GM21423 (cell line): ENCODE data around the gene SCGB1A1.

Experiments
- ATAC-seq: cut with Tn5 transposase; IDR thresholded peaks from one replicate; pipeline ENCODE4 v1.9.1; 2021; ENCODE audit warnings: mild to moderate bottlenecking, moderate library complexity; ENCODE audit not compliant: unreplicated experiment

SCGB1A1 gene

DNA sequence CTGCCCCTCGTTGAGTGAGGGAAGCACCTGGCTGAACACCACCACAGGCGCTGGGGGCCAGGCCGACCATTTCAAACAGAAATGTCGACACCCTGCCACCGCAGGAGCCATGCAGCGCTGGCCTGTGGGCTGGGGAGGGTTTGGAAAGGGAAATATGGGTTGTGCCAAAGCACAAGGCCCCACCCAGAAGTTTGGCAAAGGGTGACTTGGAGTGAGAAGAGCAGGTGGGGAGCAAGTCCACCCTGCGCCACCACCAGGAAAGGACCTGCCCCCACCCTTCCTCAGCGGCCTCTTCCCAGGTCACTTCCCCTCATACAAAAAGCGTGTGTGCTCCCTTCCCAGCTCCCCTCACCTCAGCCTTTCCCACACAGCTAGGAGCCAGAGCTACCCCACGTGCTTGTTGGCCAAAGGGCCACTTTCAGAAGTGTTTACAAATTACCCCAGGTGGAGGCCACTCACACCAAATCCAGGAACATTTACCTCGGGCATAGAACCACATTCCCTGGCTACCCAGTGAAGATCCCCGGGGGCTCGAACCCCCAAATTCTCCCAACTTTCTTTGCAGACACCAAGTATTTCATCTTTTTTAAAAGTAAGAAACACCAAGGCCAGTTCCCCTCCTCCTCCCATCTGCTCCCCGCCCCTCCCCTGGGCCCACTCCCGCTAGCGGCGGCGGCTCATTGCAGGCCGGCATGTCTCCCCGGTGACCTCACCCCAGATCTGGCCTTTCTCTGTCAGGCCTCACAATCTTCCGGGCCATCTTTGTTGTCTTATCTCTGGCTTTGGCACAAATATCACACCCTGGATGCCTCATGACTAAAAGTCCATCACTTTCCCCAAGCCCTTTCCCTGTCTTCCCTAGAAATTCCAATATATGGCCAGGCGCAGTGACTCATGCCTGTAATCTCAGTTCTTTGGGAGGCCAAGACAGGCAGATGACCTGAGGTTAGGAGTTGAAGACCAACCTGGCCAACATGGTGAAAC, 20.5 kb upstream of the SCGB1A1 start:
- no peak for ATAC-seq

- ATAC-seq, result no peak
Observed at GRCh38 chr11:62399172-62399877, 19.5 kb upstream of the SCGB1A1 start.

DNA sequence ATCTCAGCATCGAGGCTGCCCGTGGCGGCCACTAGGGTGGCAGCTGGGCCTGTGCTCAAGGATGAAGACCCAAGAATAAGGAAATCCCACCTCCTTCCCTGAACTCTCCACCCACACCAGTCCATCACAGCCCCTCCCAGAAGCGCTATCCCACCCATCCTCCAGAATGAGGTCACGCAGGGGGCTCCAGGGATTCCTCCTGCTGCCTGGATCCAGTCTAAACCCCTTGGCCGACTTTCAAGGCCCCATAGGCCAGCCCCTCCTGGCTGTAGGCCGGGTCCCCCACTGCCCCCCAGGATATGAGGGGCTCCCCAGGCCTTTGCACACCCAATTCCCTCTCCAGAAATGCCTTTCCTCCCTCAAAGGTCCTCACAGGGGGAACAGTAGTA, 19.0 kb upstream of the SCGB1A1 start:
- no peak for ATAC-seq

DNA sequence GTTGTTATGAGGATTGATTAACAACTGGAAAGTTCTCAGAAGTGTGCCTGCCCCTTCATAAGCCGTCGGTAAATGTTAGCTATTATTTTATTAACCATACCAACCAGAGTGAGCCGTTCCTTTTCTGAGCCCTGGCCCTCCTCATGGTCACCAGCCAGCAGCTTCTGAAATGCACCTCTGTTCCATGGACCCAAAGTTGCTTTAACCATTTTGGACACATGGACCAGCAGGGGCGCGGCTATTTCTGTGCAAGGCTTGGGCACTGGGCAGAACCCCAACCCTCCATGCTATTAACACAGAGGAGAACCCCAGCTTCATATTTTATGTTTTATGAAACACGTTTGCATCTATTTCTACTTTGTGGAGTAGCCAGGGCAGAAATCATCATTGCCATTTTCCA, 18.6 kb upstream of the SCGB1A1 start:
- no peak for ATAC-seq

- ATAC-seq, result no peak
Observed at GRCh38 chr11:62400760-62401159, 18.1 kb upstream of the SCGB1A1 start.

DNA sequence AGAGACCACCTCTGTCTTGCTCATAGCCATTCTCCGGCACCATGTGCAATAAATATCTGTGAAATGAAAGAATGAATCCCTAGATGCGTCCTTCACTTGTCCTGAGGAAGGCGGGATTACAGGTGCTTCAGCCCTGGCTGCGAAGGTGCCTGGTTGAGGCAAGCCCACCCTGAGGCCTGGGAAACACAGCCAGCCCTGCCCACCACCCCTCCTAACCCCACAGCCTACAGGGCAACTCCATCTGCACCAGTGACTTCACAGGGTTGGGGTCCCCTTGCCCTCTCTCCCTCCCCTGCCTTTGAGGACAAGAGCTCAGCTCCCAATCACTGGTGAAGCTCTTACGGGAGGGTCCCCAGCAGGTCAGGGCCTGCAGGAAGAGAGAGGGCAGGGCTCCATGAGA, 17.5 kb upstream of the SCGB1A1 start:
- ATAC-seq, result no peak

GRCh38 chr11:62401811-62402210, 17.0 kb upstream of the SCGB1A1 start:
- ATAC-seq, result no peak

DNA sequence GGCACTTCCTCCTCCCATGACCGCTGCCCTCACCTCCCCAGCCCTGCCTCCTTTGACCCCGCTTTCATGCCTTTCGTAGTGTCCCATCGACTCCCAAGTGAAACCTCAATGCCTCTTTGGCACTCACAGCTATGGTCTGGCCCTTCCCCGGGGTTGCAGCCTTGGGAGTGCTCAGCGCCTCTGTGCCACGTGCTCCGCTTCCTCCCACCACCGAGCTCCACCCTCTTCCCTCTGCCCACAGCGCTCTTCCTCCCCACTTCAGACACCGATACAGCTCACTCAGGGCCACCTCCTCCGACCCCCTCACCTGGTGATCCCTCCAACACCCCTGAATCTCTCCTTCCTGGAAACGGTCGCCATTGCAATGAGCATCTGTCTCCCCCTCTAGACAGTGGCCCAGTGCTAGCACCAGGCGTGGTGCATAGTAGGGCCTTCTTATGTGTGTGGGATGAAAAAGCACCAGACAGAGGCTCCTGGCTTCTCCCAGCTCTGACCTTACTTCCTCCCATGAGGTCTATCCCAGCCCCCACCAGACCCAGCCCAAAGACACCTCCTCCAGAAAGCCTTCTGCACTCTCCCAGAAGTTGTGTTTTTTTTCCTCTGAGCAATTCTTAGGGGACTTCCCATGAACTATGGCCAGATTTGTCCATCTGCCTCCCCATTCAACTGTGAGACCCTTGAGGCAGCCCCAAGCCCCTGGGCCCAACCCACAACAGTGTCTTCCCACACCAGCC, 16.4 kb upstream of the SCGB1A1 start:
- ATAC-seq, result no peak

GRCh38 chr11:62402960-62403730, 15.7 kb upstream of the SCGB1A1 start:
- ATAC-seq, result no peak

DNA sequence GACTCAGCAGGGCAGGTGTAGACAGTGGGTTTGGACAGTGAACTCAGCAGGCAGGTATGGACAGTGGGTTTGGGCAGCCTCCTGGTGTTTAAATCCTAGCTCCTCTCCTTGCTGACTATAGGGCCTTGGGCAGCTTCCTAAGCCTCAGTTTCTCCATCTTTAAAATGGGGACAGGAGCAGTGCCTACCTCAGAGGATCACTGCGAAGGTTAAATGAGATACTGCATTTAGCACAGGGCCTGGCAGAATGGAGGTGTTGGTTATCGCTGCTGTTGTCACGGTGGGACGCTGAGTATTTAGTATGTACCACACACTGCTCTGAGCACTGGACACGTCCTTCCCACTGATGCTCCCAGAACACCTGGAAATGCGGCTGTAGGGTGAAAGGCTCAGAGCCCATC, 14.4 kb upstream of the SCGB1A1 start:
- ATAC-seq, result no peak

DNA sequence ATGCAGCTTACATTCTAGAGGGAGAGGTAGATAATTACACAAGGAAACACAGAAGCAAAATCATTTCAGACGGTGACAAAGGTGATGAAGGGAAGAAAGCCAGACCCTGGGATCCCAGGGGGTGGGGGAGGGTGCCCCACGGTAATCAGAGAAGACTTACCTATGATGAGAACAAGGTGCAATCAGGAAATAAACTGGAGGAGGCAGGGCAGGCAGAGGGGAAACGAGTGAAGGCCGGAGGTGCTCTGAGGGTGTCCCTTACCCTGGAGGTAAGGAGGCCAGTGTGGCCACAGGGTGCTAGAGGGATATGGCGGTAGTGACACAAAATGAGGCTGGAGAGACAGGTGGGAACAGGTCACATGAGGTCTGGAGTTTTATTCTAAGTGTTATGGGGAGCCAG, 13.9 kb upstream of the SCGB1A1 start:
- ATAC-seq, result no peak

DNA sequence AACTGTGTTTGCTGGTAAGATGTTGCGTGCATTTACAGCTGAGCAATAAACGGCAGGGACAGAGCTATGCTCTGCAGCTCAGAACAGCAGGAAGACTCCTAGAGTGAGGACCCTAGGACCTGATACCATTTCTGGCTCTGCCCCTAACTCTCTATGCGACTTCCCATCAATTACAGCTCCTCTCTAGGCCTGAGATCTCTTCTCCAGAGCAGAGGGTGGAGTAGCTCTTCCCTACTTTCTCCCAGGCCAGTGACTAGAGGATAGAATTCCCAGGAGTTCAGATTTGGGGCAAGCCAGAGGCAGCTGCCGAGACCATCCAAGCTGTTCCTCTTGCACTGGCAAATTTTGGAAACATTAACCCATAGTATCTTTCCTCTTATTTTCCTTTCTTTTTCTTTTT, 12.8 kb upstream of the SCGB1A1 start:
- no peak for ATAC-seq

- no peak for ATAC-seq
Observed at GRCh38 chr11:62409831-62410230, 9.0 kb upstream of the SCGB1A1 start.

DNA sequence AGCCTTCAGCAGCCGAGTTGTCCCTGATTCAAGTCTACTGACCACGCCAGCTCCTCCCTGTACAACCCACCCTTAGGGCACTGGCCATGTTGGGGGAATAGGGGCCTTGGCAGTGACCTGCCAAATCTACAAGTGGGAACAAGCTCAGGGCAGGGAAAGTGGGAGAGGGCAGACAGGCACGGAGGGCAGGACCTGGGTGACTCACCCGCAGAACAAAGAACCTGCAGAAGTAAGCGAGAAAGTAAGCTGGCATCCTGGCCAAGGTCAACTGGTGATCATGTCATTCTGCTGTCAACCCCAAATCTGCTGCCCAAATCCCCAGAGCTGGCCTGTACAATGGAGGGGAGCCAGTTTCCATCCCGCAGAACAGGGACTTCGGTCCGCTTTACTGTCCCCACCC, 7.9 kb upstream of the SCGB1A1 start:
- ATAC-seq, result no peak

GRCh38 chr11:62411524-62411923, 7.3 kb upstream of the SCGB1A1 start:
- no peak for ATAC-seq

DNA sequence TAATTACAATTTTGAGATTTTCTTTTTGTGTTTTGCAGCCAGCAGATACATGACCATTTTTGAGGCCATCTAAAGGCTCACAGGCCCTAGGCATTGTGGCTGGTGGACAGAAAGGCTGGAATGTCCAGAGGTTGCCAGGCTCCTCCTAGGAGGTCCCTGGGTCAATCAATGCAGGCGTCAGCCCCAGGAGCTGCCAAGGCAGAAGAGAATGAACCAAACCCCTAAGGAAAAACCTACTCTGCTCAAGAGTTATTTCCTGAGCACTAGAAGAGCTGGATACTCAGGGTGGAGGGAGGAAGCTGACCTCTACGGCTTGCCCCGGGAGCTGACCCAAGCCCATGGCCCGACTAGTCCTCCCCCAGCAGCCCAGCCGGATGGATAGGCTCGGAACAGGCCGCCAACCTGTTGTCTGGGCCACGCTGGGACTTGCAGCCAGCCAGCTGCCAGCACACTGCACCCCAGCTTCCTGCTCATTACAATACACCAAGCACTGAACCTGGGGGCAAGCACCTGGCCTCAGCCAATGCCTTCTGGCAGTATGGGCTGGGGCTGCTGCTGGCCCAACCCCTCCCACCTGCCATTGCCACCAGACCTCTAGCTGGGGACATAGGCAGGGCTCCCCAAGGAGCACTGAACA, 5.7 kb upstream of the SCGB1A1 start:
- no peak for ATAC-seq

DNA sequence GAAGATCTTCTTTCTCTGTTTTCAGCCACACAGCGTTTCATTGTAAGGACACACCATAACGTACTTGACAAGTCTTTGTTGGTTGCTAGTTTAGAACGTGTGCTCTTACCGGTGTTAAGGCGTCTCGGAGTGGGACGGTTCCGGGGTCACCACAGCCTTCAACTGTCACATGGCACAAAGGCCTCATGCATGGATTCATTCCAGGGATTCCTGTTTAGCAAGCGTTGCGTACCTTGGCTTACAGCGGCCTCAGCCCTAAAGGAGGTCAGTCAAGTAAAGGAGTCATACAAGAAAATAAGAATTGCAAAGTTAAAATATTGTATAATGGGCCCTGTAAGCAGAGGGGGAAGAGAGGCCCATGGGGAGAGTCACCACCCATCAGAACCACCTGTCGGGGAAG, 2.2 kb upstream of the SCGB1A1 start:
- ATAC-seq, result no peak

GRCh38 chr11:62418136-62418535, 697 bp upstream of the SCGB1A1 start:
- ATAC-seq, result no peak

GRCh38 chr11:62419314-62419929, 589 bp downstream of the SCGB1A1 start:
- ATAC-seq, result no peak

GRCh38 chr11:62419943-62420342, 1.1 kb downstream of the SCGB1A1 start:
- ATAC-seq, result no peak
